NK-92 (cell line): ENCODE measurements around the gene LARGE1.

Source experiments
- DNase-seq: peaks from one replicate; lab custom pipeline; 2025; ENCODE audit not compliant: unreplicated experiment; lab: John Stamatoyannopoulos, UW

Gene LARGE1

DNA sequence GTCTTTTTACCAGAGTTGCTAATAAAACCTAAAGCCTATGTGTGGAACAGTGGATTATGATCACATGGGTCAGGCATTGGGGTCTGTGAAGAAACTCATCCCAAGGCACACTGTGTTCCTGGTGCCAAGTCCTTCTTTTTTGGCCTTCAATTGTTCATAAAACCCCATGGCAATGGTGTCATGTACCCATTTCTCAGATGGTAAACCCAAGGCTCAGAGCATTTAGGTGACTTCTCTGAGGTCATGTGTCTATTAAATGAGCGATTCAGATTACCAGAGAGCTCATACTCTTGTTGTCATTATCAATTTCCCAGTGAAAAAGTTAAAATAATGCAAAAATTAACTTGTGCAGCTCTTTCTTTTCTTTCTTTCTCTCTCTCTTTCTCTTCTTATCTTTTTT, 589.3 kb downstream of the LARGE1 start:
- DNase-seq = no peak

DNA sequence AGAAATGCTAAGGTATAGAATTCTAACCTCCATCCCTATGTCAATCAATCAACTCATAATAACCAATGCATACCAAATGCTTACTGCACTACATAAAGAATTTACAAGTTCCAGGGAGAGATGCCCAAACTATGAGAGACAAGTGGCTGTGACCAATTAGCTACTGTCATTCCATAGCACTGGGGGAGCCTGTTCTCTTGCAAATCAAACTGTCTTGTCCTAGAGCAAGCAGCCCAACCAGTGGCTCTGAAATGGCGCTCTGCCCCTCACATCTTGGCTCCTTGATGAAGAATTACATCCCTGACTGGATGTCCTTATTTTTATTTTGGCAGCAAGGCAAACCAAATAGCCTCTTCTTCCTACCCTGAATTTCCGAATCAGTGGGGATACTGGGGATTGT, 589.7 kb downstream of the LARGE1 start:
- no peak for DNase-seq

DNA sequence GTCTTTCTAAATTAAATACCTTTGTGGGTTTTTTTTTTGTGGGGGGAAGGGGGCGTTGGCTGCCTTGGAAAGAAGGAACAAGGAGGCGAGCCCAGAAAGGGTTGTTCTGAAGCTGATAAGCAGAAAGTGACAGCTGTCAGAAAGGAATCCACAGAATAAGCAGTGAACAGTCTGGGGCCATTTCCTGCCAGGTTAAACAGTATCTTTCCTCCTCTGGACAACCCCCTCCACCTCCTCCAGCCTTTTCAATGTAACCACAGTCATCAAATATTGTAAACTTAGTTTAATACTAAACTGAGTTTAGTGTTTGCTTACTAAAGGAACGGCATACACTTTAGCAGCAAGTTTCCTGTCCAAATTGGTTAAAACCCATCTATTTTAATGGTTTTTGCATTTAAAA, 590.9 kb downstream of the LARGE1 start:
- no peak for DNase-seq

DNA sequence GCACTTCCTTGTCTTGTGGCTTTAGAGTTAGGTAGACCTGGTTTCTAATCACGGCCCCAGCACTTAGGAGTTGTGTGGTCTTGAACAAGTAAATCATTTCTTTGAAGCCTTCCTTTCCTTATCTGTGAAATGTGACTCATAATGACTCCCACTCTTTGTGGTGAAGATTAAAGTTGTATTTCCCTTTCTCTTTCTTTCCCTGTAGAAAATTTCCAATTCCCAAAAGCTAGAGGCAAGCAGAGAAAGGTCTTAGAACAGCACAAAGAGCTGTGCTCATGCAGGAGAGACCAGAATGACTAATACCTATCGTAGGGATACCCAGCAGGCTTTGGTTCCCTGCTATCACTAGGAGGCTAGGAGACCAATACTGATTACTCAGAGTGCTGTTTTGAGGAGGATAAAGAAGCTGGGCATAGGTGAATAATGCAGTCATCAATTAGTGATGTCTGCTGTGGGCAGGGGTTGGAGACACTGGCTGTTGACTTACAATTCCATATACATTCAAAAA, 591.4 kb downstream of the LARGE1 start:
- DNase-seq = no peak

DNA sequence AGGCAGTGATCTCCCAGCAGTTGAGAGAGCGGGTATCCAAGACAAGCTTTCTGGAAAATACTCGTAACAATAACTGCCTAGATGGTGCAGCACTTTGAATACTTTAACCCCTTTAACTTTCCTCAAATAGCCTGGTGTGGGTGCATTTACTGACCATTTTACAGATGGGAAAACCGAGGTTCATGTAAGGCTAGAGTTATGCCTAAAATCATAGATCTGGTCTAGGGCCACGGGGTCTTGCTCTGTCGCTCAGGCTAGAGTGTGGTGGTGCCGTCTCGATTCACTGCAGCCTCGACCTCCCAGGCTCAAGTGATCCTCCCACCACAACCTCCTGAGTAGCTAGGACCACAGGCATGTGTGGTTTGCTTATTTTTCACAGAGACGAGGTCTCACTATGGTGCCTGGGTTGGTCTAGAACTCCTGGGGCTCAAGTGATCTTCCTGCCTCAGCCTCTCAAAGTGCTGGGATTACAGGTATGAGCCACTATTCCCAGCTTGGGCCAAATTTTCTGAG, 592.9 kb downstream of the LARGE1 start:
- no peak for DNase-seq

DNA sequence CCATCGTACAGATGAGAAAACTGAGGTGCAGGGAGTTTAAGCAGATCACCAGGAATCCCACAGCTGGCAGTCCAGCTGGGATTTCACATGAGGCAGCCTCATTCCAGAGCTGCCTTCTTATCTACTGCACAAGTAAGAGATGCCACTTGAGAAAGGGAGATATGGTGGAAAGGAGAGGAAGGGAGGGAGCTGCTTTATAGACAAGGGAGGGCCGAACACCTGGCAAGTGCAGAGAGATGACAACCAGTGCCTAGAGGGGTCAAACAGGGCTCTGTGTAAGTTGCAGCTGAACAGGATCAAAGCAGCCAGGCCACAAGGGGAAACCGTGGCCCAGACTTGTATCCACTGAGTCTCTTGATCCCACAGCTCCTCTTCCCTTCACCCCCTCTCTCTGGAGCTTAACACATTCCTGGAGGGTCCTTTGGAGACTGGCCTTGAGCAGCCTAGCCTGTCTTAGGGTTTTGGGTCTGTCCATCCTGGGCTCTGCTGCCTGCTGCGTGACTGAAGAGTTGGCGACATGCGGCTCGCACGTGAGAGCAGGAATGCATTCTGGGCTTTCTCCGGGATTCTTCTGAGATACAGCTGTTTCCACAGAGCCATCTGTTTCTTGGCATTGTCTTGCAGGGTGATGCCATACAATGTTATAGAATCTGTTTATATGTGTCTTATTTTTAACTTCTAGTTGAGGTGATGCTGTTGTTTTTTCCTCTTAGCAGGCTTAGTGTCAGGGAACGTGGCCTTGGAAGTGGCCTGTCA, 593.6 kb downstream of the LARGE1 start:
- DNase-seq = no peak

DNA sequence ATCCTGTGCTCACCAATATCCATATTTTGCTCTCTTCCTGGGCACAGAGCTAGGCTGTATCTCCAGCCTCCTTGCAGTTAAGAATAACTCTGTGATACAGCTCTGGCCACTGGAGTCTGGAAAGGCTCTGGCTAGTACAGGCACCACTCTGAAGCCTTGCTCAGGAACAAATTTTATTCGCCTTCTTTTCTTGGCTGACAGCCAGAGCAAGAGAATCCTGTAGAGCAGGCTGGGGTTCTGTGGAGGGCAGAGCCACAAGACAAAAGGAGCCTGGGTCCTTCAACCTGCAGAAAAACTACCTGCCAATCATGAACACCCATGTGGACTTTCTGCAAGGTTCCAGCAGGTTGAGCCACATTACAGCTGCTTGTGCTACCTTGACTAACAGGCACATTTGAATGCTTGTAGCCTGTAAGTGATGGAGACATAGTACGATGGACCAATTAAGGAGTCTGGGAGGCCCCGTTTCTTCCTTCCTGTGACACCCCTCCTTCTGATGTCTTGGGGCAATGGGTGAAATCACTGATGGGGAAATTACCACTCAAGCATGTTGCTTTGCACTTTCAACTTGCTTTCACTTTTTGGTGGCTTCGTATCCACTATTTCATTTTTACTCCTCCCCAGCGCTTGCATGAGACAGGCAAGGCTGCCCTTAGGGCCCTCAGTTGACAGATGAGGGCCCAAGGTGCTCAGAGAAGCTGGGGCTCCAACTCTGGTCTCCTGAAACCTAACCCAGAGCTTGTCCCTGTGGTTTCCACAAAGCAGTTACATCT, 594.9 kb downstream of the LARGE1 start:
- no peak for DNase-seq

DNA sequence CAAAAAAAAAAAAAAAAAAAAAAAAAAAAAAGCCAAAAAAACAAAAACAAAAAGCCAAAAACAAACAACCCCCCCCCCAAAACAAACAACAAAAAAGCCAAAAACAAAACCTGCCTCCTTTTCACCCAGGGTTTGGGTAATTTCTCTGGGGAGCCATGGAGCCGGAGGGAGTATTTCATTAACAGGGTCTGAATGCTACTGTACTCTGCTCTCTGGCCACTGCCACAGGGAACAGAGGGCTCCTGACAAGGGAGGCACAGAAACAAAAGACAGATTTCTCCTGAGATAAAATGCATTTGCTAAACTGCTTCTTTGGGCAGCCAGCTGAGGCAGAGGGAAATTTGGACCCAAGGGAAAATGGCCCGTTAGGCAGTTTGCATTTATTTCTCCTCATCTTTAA, 596.0 kb downstream of the LARGE1 start:
- DNase-seq = no peak

DNA sequence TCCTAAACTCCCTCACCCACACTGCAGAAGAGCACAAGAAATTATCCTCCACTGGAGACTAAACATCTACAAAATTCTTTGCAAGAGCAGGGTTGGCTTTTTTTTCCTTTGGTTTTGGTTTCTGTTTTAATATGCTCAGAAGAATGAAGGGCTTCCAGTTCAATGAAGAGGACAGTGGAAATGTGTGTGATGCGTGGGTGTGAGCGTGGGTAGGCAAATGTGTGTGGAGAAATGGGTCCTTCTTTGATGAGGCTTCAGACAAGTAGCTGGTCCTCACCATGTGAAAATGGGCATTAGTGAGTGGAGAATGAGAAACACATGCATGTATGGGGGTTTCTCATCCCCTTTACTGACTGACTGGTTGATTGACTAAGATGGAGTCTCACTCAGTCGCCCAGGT, 598.8 kb downstream of the LARGE1 start:
- no peak for DNase-seq

DNA sequence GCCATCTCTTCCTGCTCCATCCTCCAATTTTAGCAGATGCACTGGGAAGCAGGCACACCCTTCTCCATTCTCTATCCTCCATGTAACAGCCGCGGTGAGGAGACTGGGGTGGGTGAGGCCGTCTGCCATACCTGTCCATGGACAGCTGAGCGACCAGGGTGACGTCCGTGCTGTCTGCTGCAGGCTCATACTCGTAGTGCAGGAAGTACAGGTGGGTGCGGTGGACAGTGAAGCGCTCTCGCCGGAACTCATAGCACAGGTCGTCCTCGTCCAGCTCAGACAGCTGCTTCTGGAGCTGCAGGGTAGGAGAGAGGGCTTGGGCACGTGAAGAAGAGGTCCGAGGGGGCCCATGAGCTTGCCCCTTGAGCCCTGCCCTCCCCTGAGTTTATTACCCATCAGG, 604.3 kb downstream of the LARGE1 start:
- no peak for DNase-seq

DNA sequence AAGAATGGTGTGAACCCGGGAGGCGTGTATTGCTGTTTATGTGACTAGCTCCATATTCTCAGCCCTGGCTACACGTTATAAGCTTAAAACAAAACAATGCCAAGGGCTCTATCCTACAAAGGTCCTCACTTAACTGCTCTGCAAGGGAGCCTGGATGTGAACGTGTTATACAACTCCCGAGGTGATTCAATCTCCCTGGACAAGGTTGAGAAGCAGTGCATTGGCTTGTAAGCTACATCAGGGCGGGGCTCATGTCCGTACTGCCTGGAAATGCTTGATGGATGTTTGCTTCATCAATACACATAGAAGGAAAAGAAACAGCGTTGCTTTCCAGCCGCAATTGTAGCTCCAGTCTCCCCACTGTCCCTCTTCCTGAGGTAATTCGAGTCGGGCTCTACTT, 605.2 kb downstream of the LARGE1 start:
- no peak for DNase-seq

DNA sequence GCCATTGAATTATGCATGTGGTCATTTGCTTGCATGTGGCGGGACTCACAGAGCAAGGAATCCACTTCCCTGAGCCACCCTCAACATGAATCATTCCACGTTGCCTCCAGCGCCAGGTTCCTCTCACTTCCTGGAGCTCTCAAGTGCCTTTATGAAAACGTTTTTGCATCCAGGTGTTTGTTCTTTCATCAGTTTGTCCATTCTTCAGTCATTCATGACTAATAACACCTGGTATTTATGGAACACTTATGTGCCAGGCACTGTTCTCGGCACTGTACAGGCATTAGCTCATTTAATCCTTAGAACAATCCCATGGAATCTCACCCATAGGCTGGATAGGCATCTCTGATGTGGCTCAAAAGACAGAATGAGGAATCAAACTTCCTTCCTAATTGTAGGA, 606.0 kb downstream of the LARGE1 start:
- no peak for DNase-seq

DNA sequence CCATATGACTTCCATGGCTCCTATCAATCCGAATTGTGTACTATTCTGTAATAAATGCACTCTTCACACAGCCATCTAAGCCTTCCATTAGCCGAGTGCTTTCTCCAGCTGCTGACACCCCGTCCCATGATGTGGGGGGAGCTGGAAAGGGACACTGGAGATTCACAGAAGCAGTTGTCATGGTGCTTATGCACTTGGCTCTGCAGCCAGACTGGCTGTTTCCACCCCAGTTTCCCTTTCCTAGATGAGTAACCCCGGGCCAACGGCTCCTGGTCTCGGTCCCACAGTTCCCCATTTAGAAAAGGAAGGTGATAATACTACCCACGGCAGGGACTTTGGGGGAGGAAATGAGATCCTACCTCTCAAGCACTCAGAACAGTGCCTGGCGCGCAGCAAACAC, 617.2 kb downstream of the LARGE1 start:
- DNase-seq = no peak

DNA sequence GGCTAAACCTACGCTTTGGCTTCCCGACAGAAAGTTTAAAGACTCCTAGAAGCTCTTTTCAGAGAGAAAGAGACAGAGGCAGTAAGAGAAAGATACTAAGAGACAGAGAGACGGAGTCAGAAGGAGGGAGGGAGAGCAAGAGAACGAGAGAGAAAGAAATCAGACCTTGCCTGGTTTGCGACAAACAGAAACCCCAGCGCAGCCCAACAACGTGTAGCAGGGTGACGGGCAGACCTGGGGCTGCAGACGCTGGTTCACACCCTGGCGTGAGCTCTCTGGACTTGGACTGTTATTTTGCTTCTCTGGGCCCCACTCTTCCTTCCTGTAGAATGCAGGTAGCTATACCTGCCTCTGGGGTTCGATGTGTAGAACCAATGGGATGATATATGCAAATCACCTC, 617.7 kb downstream of the LARGE1 start:
- DNase-seq = no peak

DNA sequence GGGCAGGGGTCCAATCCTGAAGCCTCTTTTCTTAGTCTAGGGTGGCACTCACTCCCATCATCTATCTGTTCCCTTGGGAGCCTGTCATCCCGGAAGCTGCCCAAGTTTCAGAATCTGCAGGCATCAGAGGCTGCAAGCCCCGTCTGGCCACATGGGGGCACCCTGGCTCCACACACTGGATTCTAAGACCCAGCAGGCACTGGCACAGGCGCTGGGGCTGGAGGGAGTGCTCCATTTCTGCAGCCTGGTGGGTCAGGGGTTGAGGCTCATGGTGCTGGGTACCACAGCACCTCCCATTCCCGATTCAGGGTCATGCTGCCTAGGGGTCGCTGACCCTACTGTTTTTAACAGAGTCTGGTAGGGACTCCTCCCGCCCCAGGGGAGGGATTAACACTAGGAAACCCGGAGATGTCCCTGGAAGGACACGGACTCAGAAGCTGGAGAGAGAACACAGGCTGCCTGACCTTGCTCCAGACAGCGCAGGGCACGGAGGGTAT, 618.2 kb downstream of the LARGE1 start:
- DNase-seq = no peak

DNA sequence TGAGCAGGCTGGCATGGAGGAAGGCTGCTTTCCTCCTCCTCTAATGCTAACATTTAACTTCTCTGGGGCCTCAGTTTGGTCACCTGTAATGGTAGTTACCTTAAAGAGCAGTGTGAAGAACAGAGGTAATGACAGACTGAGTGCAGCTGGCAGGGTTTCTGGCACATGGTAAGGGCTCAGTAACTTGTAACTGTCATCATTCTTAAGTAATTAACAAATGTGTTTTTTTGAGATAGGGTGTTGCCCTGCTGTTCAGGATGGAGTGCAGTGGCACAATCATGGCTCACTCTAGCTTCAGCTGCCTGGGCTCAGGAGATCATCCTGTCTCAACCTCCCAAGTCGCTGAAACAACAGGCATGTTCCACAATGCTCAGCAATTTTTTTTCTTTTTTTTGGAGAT, 620.1 kb downstream of the LARGE1 start:
- no peak for DNase-seq

DNA sequence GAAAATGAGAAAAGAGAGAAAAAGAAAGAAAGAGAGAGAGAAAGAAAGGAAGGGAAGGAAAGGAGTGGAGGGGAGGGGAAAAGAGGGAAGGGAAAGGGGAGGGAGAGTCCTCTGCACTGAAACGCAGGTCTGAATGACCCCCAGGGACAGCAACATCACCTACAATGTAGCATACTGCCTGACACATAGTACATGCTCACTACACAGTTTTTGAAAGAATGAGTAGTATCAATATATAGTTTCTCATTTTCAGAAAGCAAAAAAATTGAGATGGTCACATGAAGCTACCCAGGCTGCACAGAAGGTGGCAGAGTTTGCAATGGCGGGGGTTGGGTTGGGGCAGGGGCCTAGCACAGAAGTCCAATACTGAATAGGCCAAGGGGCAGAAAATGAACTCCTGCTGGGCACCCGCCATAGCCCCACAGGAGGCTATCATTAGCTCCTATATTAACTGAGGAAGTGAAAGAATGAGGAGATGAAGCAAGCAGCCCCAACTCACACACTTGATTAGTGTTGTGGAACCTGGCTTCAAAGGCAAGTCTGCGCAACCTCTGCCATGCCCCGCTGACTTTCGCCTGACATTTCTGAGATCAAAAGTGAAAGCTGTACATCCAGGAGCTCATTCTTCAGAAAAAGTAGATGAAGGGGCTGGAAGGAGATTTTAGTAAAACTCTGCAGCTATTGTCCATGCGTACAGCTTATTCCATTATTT, 620.9 kb downstream of the LARGE1 start:
- no peak for DNase-seq

DNA sequence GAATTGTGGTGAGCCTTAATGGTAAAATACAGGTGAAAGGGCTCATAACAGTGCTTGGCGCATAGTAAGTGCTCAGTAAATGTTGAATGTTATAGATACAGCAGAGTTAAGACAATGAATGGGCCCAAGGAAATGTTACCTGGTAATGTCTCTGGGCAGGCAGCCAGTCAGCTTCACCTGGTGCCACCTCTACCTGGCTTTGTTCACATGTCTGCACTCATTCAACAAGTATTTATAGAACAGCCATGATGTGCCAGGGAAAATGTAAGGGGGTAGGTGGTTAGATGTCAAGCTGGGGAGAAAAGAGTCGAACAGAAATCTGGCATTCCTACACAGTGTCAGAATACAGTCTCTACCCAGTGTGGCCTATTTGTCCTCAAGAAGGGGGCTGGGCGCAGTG, 623.3 kb downstream of the LARGE1 start:
- no peak for DNase-seq

DNA sequence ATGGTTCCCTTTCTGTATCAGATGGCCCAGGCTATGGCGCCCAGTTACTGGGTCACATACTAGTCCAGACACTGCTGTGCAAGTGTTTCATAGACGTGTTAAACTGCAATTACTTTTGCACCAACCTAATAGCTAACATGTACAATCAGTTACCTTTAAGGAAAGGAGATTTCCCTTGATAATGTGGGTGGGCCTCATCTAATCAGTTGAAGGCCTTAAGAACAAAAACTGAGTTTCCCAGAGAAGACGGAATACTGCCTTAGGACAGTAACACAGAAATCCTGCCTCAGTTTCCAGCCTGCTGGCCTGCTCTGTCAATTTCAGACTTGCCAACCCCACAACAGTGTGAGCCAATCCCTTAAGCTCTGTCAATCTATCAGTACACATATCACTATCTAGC, 632.2 kb downstream of the LARGE1 start:
- DNase-seq = no peak

DNA sequence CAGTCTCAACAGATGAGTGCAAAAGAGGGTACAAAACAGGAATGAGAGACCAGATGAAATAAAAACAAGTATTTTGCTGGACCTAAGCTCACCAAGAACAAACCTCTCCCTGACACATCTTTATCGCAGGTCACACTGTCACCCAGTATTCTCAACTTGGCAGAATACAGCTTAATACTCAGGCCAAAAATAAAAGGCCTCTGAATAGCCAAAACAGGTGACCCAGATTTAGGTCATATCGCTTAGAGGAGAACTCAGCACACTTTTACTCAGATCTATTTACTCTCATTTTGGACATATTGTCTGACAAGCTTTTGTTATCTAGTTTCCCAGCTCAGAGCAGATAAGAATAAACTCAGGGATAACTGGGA, 645.2 kb downstream of the LARGE1 start:
- no peak for DNase-seq

DNA sequence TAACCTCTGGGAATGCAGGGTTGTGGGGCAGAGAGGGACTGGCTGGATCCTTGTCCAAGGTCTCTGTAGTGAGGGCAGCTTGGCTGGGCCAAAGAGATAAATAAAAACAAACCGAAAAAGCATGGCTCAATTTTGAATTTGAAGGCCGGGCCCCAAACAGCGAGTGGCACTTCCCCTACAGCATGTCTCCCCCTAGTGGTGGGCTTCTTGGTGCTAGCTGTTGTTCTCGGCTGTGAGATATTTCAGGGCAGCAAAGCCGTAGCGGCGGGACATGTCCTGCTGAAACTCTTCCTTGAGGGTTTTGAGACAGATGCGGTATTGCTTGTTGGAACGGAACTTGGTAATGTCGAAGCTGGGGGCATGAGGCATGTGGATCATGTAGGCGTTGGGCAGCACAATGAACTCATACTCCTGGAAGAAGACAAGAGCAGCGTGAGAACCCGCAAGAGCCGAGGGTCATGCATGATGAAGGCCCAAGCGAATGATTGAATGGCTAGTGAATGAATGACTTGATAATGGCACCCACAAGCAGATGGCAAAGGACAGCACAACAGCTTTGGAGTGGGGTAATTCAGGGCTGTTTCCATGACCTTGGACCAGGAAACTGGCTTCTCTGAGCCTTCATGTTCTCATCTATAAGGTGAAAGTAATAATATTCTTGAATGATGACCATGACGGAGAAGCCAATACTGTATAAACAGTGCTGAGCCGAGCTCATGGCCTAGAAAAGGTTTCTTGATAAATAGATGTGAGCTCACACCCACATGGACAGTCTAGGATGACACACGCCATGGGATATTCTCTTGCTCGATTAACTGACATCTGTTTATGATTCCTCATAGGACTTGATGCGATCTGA, 645.8 kb downstream of the LARGE1 start:
- no peak for DNase-seq
